ENCODE results near the gene SLC25A47.

The SLC25A47 gene

GRCh38 chr14:100348784-100349685 is 25.9 kb downstream of the SLC25A47 start:
- no peak for DNase-seq

GRCh38 chr14:100350276-100350926 is 27.3 kb downstream of the SLC25A47 start:
- no peak for DNase-seq

- no peak for DNase-seq
Measured at GRCh38 chr14:100350986-100351385, 27.8 kb downstream of the SLC25A47 start.

GRCh38 chr14:100358396-100358795 is 35.3 kb downstream of the SLC25A47 start:
- DNase-seq, result no peak

GRCh38 chr14:100359111-100359510 is 36.0 kb downstream of the SLC25A47 start:
- no peak for DNase-seq

- DNase-seq, result no peak
Measured at GRCh38 chr14:100359881-100360280, 36.7 kb downstream of the SLC25A47 start.

GRCh38 chr14:100361626-100362025 is 38.5 kb downstream of the SLC25A47 start:
- no peak for DNase-seq

- DNase-seq, result no peak
Measured at GRCh38 chr14:100362311-100362927, 39.3 kb downstream of the SLC25A47 start.

- no peak for DNase-seq
Measured at GRCh38 chr14:100363053-100363452, 39.9 kb downstream of the SLC25A47 start.

GRCh38 chr14:100364403-100364802 is 41.3 kb downstream of the SLC25A47 start:
- DNase-seq, result no peak

- no peak for DNase-seq
Measured at GRCh38 chr14:100365741-100366140, 42.6 kb downstream of the SLC25A47 start.

GRCh38 chr14:100369019-100369418 is 45.9 kb downstream of the SLC25A47 start:
- DNase-seq, result no peak

GRCh38 chr14:100370003-100370402 is 46.9 kb downstream of the SLC25A47 start:
- DNase-seq, result no peak

GRCh38 chr14:100371773-100372172 is 48.6 kb downstream of the SLC25A47 start:
- DNase-seq, result no peak

- no peak for DNase-seq
Measured at GRCh38 chr14:100372357-100373048, 49.4 kb downstream of the SLC25A47 start.

GRCh38 chr14:100374270-100374669 is 51.1 kb downstream of the SLC25A47 start:
- DNase-seq, result no peak

GRCh38 chr14:100374876-100375265 is 51.7 kb downstream of the SLC25A47 start:
- DNase-seq, result no peak

GRCh38 chr14:100375266-100375962 is 52.3 kb downstream of the SLC25A47 start:
- peak; percentile 33 for DNase-seq

GRCh38 chr14:100375963-100376735 is 53.0 kb downstream of the SLC25A47 start, which contains the start of gene WDR25:
WDR25 (plus strand) TSS chr14:100376485.
- peak; percentile 95 for DNase-seq

GRCh38 chr14:100376751-100377171 is 53.6 kb downstream of the SLC25A47 start:
- no peak for DNase-seq

All from activated T-cell treated with anti-CD3 and anti-CD28 coated beads, Interleukin-2, amount 50 U/mL, for 1 hour (primary cell).